Sigmoid colon (tissue), 4 donors: ENCODE results near the gene TP53I13.

Experiments used
- CTCF ChIP-seq, 4 experiments: fragments of 450-650 bp in 3 of 4; fragments of 200-600 bp in 1 of 4; IDR thresholded peaks; one replicate each; pipeline ENCODE4 v1.5.1; 2016 to 2019; ENCODE audit warnings: antibody characterized with exemption in 4 of 4, mild to moderate bottlenecking in 3 of 4, moderate library complexity in 2 of 4
- POLR2A ChIP-seq, 2 donors: fragments of 450-650 bp; IDR thresholded peaks; one replicate each; pipeline ENCODE4 v1.6.1; 2016; ENCODE audit warnings: antibody characterized with exemption in 2 of 2, mild to moderate bottlenecking in 2 of 2, moderate library complexity in 2 of 2
- POLR2AphosphoS5 ChIP-seq, 4 donors: sonication (generic); formaldehyde crosslinking; IDR thresholded peaks; one replicate each; pipeline ENCODE4 v1.6.1; 2017; ENCODE audit warnings: antibody characterized with exemption in 4 of 4

- no peak for TF ChIP-seq CTCF (IDR thresholded peaks at IDR 0.05)
- TF ChIP-seq POLR2A (IDR thresholded peaks at IDR 0.05), result no peak
- no peak for TF ChIP-seq POLR2AphosphoS5 (IDR thresholded peaks at IDR 0.05)
Observed at GRCh38 chr17:29621751-29622194, 53.3 kb downstream of the TP53I13 start.
